IPS-18c (cell line): ENCODE data around the gene ITCH.
A peak's percentile ranks its signal among the peaks of the same experiment; 100 is the strongest.

Source experiments
- H3K4me3 ChIP-seq: 2 replicates; pipeline ENCODE4 v1.7.0; 2013; ENCODE audit warnings: low read depth, mild to moderate bottlenecking, low read length, moderate library complexity; ENCODE audit not compliant: insufficient read depth
- H3K9me3 ChIP-seq: one replicate; pipeline ENCODE4 v1.6.1; 2013; ENCODE audit warnings: mild to moderate bottlenecking, low read length, moderate library complexity; ENCODE audit not compliant: control insufficient read depth, insufficient read depth

Gene ITCH

DNA sequence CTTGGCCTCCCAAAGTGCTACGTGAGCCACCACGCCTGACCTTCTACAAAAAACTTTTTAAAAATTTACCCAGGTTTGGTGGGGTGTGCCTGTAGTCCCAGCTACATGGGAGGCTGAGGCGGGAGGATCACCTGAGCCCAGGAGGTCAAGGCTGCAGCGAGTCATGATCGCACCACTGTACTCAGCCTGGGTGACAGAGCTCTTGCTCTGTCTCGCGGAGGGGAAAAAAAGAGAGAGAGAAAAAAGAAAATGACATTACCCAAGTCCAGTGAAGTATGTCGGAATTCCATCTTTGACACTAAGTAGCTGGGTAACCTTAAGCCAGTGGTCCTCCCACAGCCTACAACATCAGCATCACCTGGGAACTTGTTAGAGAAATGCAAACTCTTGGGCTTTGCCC is 176.7 kb downstream of the ITCH start:
- no peak overlapping the region for H3K4me3 ChIP-seq
- peaks cover 2% of the 10 kb centered on the region for H3K9me3 ChIP-seq

DNA sequence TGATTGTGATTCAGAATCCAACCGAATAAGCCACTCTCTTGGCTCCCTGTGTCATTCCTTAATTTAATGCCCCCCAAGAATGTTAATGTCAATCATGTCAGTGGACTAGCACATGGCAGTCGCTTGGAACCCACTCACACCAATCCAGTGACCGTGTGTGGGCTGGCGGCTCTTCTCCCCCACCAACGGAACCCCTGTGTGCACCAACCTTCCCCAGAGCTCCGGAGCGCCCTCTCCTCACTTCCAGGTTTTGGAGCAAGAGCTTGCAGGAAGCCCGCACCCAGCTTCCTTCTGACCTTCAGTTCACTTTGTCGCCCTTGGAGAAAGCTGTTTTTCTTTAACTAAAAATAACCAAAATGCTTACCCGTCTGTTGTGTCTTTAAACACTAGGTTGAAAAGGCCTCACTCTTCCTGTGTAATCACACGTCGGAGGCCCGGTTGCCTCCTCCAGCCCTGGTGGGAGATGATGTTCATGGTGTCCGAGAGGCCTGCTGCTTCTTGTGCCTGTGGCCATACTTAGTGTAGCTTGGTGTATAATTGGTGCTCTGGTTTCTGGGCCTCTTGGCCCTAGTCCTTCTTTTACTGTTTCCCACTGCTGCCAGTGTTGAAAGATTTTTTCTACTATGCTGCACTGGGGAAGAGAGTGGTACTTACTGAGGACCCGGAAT is 177.7 kb downstream of the ITCH start:
- H3K4me3 ChIP-seq: no peak overlapping the region
- peaks cover 2% of the 10 kb centered on the region for H3K9me3 ChIP-seq

DNA sequence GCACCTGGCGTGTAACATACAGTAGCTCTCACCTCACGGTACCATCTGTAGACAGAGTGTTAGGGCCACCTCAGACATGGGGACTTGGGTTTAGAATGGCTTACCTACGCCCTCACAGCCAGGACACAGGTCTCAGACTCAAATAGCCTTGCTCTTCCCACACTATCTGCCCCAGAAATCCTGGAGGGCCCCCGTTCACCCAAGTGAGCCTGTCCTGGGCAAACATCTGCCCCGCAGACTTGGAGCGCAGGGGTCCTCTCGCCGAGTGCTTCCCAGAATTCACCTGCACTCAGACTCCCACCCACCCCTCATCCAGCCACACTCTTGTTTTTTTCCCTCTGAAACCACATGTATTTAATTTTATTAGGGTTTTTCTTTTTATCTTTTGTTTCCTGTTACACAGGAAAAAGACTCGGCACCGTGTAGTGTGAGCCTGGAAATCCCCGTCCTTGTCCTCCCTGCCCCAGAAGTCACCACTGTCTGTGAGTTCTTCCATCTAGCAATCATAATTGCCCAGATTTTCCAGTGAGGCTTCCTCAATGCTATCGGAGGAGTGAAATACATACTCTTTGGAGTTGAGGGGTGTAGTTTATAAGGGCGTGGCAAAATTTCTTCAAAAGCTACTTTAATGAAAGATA is 178.3 kb downstream of the ITCH start:
- Histone ChIP-seq H3K4me3 (no peak overlapping the region), H3K9me3 (peaks cover 2% of the 10 kb centered on the region)

DNA sequence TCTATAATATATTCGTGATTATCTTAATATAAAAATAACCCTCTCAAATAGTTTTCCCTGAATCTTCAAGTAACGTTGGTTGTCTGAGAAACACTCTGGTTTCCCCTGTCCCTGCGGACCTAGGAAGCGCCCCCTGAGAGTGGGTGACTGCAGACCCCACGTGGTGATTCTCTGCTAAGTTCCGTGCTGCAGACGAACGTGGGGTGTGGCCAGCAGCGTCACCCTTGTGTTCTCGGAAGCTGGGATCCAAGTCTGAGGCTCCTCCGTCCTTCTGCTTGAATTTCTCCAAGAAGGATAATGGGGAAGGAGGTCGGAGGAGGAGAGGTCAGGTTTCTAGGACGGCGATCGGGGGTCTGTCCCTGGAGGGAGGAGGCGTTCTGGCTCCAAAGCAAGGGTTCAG is 178.8 kb downstream of the ITCH start:
- no peak overlapping the region for H3K4me3 ChIP-seq
- peaks cover 2% of the 10 kb centered on the region for H3K9me3 ChIP-seq

DNA sequence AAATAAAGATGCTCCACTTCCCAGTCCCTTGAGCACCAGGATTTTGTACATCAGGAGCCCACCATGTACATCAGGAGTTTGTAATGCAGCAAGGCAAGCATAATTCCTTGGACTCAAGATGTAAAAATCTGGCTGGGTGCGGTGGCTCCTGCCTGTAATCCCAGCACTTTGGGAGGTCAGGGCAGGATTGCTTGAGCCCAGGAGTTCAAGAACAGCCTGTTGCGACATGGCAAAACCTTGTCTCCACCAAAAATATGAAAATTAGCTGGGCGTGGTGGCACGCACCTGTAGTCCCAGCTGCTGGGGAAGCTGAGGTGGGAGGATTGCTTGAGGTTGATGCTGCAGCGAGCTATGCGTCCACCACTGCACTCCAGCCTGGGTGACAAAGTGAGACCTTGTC is 179.4 kb downstream of the ITCH start:
- Histone ChIP-seq H3K4me3 (no peak overlapping the region), H3K9me3 (peaks cover 2% of the 10 kb centered on the region)

DNA sequence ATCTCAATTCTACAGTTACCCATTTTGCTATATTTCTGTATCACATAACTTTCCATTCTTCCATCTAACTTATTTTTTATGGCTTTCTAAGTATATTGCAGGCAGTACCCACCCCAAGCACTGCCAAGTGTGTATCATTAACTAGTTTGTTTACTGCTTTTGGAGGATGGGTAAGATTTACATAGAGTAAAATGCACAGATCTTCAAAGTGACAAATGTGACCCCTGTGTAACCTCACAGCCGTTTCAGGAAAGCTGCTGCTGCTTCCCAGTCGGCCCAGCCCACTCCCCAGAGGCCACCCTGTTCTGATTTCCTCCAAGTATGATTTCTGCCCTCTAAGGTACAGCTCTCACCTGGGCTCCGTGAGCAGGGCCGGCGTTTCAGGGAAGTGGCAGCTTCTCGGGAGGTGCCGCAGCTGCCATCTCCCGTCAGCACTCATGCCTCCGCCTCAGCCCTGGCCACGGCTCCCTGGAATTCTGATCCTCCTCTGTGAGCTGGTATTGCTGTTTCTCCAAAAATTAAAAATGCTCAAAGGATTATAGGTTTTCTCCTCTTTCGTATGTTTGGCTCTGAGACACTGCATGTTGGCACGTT is 180.5 kb downstream of the ITCH start:
- H3K4me3 ChIP-seq: no peak overlapping the region
- H3K9me3 ChIP-seq: peaks cover 2% of the 10 kb centered on the region

DNA sequence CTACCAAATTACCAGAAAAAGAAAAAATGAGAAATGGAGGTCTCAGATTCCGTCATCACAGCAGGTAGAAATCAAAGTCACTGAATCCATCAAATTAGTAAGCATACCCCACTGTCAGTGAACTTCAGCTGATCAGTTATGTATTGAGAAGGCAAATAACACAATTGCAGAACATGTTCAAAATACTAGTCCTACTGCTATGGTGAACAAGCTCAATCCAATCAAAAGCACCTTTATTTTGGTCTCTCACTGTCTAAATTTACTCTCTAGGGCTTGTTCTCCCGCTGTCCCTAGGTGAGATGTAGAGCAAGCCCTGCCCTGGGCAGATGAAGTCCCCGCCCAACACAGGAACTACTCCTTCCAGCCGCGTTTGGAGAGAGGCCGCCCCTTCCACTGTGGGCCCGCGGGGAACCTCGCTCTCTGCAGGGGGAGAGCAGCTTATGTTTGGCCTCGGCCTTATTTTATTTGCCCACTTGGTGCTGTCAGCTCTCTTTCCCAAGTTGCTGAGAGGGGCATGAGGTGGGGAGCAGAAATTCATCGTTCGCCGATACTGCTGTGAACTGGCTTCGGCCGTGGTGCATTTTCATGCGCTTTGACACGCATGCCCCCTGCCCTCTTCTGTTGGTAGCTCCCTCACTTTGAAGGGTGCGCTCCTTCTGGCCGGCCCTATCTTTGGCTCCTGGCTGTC is 181.2 kb downstream of the ITCH start:
- H3K4me3 ChIP-seq: peak overlapping the region; percentile 34
- H3K9me3 ChIP-seq: peaks cover 2% of the 10 kb centered on the region

DNA sequence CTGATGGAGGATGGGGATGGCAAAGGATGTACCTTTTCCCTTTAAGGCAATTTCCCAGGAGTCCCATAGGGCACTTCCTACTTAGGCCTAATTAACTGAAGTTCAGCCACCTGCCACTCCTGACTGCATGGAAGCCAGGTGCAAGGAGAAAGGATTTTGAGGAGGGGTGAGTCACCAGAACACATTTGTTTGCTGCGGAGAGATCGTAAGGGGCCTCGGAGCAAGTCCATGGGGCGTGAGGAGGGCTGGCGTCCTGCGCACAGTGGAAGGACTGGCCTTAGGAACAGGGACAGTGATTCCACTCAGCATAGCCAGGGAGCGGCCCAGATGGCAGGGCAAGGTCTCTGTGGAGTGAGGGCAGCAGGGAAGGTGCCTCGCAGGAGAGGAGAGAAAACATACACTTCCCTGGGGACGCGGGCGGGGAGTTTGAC is 183.7 kb downstream of the ITCH start:
- Histone ChIP-seq H3K9me3 (no peaks in the 10 kb centered on the region), H3K4me3 (no peak overlapping the region)

DNA sequence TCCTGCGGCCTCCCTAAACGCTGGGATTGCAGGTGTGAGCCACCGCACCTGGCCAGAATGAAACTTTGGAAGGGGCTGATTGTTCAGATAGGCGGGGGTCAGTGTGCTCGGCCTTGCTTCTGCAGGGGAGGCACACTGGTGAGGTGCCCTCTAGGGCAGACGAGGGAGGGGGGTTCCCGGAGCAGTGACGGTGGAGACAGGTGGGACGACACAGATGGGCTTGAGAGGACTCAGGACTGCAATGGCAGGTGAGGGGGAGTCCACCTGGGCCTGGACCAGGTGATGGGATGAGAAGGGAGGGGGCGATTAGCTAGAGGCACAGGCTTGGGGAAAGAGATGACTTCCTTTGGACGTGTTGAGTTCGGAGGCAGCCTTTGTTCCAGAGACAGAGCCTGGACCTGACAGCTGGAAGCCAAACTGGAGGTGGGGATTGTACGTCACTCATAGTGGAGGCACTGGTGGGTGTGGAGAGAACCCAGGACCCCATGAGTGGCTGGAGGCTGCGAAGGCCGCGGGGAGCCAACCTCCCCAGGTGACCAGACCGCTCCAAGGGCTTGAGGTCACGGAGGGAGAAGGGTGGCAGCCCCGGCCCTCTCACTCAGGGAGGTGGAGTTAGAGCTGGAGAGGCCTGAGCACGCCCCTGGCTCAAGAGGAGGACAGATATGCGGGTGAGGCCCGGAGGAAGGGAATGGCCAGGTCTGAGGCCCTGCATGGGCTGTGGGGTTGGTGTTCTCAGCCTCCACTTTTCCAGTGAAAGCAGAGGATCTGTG is 185.0 kb downstream of the ITCH start:
- Histone ChIP-seq H3K4me3 (no peak overlapping the region), H3K9me3 (no peaks in the 10 kb centered on the region)

DNA sequence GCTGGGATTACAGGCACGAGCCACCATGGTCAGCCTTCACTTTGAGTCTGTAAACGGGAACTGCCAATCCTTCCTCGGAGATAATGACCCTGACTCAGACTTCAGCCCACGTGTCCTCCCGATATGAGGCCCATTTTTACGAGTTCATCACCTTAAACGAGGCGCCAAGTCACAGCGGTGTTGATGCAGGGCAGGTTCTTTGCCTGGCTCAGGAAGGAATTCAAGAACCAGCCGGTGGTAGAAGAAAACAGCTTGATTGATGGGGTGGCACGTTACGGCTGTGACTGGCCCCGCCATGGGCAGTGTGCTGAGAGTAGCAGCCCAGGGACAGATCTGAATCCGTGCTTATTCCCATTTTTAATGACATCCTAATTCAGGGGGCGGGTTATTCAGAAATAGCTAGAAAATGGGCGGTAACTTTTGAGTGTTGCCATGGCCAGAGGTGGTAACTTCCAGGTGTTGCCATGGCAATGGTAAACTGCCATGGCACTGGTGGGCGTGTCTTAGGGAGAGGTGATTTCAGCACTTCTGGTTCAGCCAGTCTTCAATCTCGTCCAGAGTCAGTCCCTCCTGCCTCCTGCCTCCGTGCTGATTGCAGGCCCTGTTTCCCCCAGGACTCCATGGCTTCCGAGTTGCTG is 186.3 kb downstream of the ITCH start:
- no peak overlapping the region for H3K4me3 ChIP-seq
- peaks cover 2% of the 10 kb centered on the region for H3K9me3 ChIP-seq

DNA sequence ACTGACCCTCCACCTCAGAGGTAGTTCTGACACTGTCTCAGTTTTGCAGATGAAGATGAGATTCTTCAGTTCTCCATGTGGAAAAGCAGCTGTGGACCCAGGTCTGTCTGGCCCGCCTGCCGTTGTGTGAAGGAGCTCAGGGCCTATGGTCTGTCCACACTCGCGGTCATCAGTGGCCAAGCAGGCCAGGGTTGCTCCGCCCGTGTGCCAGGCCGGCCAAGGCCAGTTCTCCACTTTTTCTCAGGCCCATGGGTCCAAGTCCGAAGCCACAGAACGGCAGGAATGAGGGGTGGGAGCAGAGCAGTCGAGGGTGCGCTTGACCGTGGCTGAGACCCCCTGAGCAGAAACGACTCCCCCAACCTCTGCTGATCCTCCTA is 186.8 kb downstream of the ITCH start:
- Histone ChIP-seq H3K4me3 (no peak overlapping the region), H3K9me3 (peaks cover 2% of the 10 kb centered on the region)

DNA sequence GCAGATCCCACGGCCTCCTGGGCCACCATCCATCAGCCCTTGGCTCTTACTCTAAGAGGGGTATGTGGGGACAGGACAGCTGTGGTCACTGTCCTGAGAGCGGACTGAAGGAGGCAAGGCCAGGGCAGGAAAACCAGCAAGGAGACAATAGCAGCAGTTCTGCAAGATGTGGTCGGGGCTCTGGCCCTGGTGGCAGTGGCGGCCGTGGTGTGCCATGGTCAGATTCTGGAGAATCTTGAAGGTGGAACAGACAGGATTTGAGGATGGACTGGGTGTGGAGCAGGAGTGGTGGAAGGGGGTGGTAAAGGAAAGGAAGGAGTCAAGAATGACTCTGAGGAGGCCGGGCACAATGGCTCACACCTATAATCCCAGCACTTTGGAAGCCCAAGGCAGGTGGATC is 189.5 kb downstream of the ITCH start:
- Histone ChIP-seq H3K4me3 (no peak overlapping the region), H3K9me3 (peaks cover 2% of the 10 kb centered on the region)

DNA sequence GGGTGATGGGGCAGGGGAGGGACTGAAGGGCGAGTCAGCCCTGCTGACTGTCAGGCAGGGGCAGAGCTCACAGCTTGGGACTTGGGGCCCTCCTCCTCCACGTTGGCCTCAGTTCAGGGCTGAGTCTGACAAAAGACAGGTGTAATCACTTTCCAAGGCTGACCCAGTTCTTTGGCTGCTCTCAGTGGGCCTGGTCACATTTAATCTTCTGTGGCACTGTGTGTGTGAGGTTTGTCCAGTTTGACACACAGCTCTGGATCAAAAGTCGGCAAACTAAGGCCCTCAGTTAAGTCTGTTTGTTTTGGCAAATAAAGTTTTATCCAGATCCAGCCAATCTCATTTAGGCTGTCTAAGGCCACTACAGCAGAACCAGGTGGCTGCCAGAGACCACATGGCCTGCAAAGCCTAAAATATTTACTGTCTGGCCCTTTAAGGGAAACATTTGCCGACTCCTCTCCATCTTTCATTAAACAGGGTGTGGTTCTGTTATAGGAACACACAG is 190.3 kb downstream of the ITCH start:
- Histone ChIP-seq H3K9me3 (peaks cover 2% of the 10 kb centered on the region), H3K4me3 (no peak overlapping the region)

DNA sequence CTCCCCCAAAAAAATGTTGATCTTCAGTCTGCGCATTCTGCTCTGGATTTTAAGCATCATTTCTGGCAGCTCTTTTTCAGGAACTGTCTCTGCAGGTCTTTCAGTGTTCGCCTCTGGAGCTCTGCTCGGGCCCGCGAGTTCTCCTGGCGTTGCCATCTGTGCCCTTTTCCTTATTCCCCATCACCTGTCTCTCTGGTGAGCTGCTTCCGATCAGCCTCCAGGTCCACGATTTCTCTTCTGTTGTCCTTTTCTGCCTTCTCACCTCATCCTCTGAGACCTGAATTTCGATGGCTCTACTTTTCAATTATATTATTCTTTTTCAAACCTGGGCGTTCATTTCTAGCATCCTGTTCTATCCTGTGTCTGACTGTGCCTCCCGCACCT is 194.9 kb downstream of the ITCH start:
- peak overlapping the region; percentile 89 for H3K4me3 ChIP-seq
- H3K9me3 ChIP-seq: peaks cover 2% of the 10 kb centered on the region

DNA sequence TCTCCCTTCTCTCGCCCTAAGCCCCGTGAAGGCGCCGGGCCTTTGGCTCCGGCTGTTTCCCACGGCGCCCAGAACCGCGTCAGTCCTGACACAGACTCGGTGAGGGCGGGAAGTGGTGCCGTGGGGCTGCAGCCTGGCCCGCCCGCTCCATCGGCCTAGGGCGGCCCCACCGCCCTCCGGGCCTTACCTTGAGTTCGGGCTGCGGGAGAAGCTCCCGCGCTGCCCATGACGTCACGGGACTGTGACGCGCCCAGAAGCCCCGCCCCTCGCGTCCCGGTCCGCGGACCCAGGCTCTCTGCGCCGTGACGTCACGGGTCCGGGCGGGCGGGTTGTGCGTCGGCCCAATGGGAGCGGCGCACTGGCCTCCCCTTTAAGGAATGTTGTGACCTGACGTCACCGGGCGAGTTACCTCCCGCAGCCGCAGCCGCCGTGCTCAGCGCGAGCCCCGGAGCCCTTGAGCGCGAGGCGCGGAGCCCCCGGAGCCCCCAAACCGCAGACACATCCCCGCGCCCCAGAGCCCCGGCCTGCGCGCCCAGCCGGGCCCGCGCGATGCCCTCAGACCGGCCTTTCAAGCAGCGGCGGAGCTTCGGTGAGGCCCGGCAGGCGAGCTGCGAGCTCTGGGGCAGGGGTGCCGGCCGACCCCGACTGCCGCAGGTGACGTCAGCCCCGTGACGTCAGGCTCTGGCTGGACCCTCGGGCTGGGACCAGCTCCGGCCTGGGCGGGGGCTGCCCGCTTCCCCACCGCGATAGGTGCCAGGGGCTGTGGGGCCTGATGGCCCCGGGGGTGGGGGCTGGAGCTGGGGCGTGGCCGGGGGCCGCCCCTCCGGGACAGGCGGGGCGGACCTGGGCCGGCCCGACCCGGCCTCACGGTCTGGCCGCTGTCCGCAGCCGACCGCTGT is 195.5 kb downstream of the ITCH start, which contains the start of gene MAP1LC3A:
Gene MAP1LC3A (plus strand): TSS at position 399 of the 899 bp plus-strand sequence. CDS start 151 bp downstream, at position 550.
- Histone ChIP-seq H3K4me3 (peak within 1 kb of the TSS; percentile 89), H3K9me3 (no peaks in the 10 kb centered on the region)
